RWPE2 (cell line): ENCODE measurements around the gene CLMN.

Experiments used
- ATAC-seq: fragments of 200-7000 bp; cut with Tn5 transposase; 3 replicates; pipeline ENCODE4 v1.9.1; 2021; ENCODE audit warnings: low read depth
- DNase-seq: peaks from one replicate; pipeline ENCODE4 v3.0.0-alpha.2; 2020; ENCODE audit warnings: low spot score
- H3K27ac ChIP-seq: fragments of 450-650 bp; 2 replicates; pipeline ENCODE4 v1.5.1; 2017; ENCODE audit warnings: mild to moderate bottlenecking; ENCODE audit not compliant: poor library complexity, severe bottlenecking
- H3K27me3 ChIP-seq: fragments of 250-450 bp; sonication (Bioruptor Pico); 2 replicates; pipeline ENCODE4 v1.5.1; 2021; ENCODE audit warnings: mild to moderate bottlenecking, moderate library complexity; ENCODE audit not compliant: insufficient read depth, poor library complexity, severe bottlenecking
- H3K36me3 ChIP-seq: fragments of 250-450 bp; sonication (Bioruptor Pico); 2 replicates; pipeline ENCODE4 v1.5.1; 2020; ENCODE audit warnings: low read depth, mild to moderate bottlenecking, moderate library complexity
- H3K4me1 ChIP-seq: fragments of 250-450 bp; sonication (Bioruptor Pico); 2 replicates; pipeline ENCODE4 v1.5.1; 2021; ENCODE audit warnings: mild to moderate bottlenecking, moderate library complexity; ENCODE audit not compliant: insufficient read depth, poor library complexity, severe bottlenecking
- H3K4me3 ChIP-seq: fragments of 250-450 bp; sonication (Bioruptor Pico); 2 replicates; pipeline ENCODE4 v1.5.1; 2021; ENCODE audit warnings: mild to moderate bottlenecking, moderate library complexity; ENCODE audit not compliant: severe bottlenecking
- H3K9me3 ChIP-seq: fragments of 250-450 bp; sonication (Bioruptor Pico); 2 replicates; pipeline ENCODE4 v1.5.1; 2021; ENCODE audit warnings: mild to moderate bottlenecking, moderate library complexity; ENCODE audit not compliant: severe bottlenecking
- CTCF ChIP-seq: fragments of 450-650 bp; IDR thresholded peaks from one replicate; pipeline ENCODE4 v1.5.1; 2017; ENCODE audit warnings: mild to moderate bottlenecking, moderate library complexity; ENCODE audit not compliant: poor library complexity, severe bottlenecking

Gene CLMN

DNA sequence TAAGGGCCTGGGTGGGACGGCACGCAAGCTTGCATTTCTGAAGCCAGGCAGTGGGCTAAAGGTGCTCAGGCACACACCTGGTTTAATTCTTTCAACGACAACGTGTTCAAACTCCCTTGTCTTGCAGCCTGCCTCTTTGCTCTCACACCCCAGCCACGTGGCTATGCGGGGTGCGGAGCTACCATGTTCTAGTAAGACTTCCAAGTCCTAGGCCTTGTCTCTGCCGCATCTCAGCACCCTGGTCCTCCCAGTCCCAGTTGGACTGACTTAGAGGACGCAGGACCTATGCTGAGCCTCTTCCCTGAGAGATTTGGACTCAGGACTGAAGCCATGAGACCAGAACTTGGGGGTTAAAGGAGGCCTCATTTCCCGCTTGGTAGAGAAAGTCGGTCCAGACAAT is 62.2 kb downstream of the CLMN start:
- Histone ChIP-seq H3K27ac (no peak overlapping the region), H3K27me3 (no peaks in the 10 kb centered on the region), H3K36me3 (no peaks in the 10 kb centered on the region), H3K4me1 (peaks cover 22% of the 10 kb centered on the region), H3K9me3 (no peaks in the 10 kb centered on the region), H3K4me3 (no peak overlapping the region)
- DNase-seq (no peak), ATAC-seq (no peak)
- TF ChIP-seq CTCF = no peak

- Histone ChIP-seq H3K27me3 (no peaks in the 10 kb centered on the region), H3K4me1 (peaks cover 19% of the 10 kb centered on the region), H3K36me3 (no peaks in the 10 kb centered on the region), H3K9me3 (no peaks in the 10 kb centered on the region), H3K27ac (no peak overlapping the region), H3K4me3 (no peak overlapping the region)
- ATAC-seq = no peak
- no peak for TF ChIP-seq CTCF
- DNase-seq = no peak
Measured at GRCh38 chr14:95256776-95257060, 63.0 kb downstream of the CLMN start.

DNA sequence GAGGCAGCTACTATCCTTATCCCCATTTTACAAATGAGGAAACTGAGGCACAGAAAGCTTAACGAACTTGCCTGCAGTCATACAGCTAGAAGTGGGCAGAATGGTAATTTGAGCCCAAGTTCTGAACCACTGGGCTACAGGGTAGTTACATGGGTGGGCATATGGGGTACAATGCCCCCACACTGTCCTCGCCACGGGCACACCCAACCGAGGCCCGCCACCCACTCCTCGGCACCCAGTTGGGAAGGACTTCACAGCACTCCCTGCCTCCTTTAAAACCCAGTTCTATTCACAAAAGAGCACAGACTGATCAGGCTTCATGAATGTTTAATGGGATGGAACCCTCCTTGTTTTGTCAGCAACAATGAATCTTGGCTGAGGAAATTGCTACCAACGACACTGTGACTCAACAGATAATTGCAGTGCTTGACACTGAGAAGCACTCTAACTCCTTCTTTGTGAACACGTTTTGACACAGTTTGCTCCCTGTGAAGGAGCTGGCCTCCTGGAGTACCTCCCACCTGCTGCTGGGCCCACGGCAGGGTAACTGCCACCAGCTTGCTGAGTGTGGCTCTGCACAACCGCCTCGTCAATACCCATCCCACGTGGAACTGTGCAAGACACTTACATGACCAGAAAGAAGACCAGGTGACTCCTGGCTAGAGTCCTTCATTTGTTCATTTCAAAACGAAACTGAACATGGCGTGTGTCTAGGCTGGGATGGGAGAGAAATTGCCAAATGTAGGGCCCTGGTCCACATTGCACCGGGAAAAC is 63.5 kb downstream of the CLMN start:
- no peaks in the 10 kb centered on the region for H3K9me3 ChIP-seq
- H3K4me1 ChIP-seq = peaks cover 19% of the 10 kb centered on the region
- no peak overlapping the region for H3K27ac ChIP-seq
- no peak for ATAC-seq
- H3K36me3 ChIP-seq = no peaks in the 10 kb centered on the region
- TF ChIP-seq CTCF = no peak
- H3K27me3 ChIP-seq = no peaks in the 10 kb centered on the region
- no peak overlapping the region for H3K4me3 ChIP-seq
- no peak for DNase-seq

- Histone ChIP-seq H3K4me1 (peaks cover 16% of the 10 kb centered on the region), H3K27me3 (no peaks in the 10 kb centered on the region), H3K9me3 (no peaks in the 10 kb centered on the region), H3K36me3 (no peaks in the 10 kb centered on the region), H3K27ac (no peak overlapping the region), H3K4me3 (no peak overlapping the region)
- DNase-seq (peak; percentile 87), ATAC-seq (peak; percentile 94)
- no peak for TF ChIP-seq CTCF
Measured at GRCh38 chr14:95255487-95255886, 64.2 kb downstream of the CLMN start.

DNA sequence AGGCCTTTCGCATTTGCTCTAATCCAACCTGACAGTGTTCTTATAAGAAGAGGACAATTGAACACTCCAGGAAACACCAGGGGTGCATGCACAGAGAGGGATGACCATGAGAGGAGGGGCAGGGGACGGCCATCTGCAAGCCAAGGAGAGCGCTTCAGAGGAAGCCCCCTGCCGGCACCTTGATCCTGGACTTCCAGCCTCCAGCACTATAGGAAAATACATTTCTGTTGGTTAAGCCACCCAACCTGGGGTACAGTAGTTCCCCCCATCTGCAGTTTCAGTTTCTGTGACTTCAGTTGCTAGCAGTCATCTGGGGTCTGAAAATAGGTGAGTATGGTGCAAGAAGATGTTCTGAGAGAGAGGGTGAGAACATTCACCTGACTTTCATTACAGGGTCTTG is 64.7 kb downstream of the CLMN start:
- peaks cover 15% of the 10 kb centered on the region for H3K4me1 ChIP-seq
- ATAC-seq = no peak
- TF ChIP-seq CTCF = no peak
- no peak overlapping the region for H3K27ac ChIP-seq
- no peaks in the 10 kb centered on the region for H3K9me3 ChIP-seq
- no peak for DNase-seq
- no peaks in the 10 kb centered on the region for H3K36me3 ChIP-seq
- H3K4me3 ChIP-seq = no peak overlapping the region
- no peaks in the 10 kb centered on the region for H3K27me3 ChIP-seq
